GM12891 (cell line): ENCODE data around the gene SSTR3.

Experiments
- POLR2A ChIP-seq: IDR thresholded peaks from 2 replicates; pipeline ENCODE4 v1.6.1; 2011; ENCODE audit warnings: low read depth, low read length, control low read depth
- POLR2AphosphoS5 ChIP-seq: IDR thresholded peaks from 2 replicates; pipeline ENCODE4 v1.6.1; 2011; ENCODE audit warnings: low read depth, low read length, control low read depth
- POU2F2 ChIP-seq: IDR thresholded peaks from 2 replicates; pipeline ENCODE4 v1.6.1; 2011; ENCODE audit warnings: low read depth, mild to moderate bottlenecking, control low read depth, low read length, moderate library complexity
- SPI1 ChIP-seq: IDR thresholded peaks from 2 replicates; pipeline ENCODE4 v1.6.1; 2011; ENCODE audit warnings: low read depth, low read length, control low read depth
- TAF1 ChIP-seq: IDR thresholded peaks from 2 replicates; pipeline ENCODE4 v1.6.1; 2011; ENCODE audit warnings: low read depth, low read length, control low read depth

GRCh38 chr22:37211866-37212173, 457 bp downstream of the SSTR3 start:
- TF ChIP-seq POLR2AphosphoS5 (no peak), POLR2A (no peak), TAF1 (no peak), SPI1 (no peak), POU2F2 (no peak)
